ENCODE data around the gene APLF.
"Not testable (repeated sequence)": the region's sequence is repeated elsewhere in the genome, so short reads cannot be mapped to it uniquely, and the experiment has no call there.

The APLF gene

DNA sequence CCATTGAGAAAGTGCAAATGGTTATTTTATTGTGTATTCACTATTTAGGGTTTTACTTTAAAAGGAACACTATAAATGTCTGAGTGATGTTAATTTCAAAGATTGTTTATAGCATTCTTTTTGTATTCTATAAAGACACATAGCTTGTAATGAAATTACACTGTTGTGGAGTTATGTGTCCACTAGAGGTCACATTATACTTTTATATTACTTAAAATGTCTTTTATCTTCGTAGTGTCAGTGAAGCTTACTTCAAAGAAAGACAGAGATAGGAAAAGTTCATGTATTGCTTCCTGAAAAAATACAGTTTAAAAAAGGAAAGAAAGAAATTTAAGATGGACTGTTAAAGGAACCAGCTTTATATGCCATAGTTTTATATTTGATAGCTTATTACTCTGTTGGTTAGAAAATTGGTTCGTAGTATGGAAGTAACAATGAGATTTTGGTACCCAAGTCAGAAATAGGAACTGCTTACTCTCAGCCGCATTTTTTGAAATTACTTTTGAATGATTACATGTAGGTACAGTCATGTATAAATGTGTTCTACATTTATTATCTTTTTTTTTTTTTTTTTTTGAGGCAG lies 20.5 kb downstream of the APLF start:
- no peak for DNase-seq (ENCODE audit: extremely low read depth, low read depth)
- no peak overlapping the region for H3K4me3 ChIP-seq (replicated peaks; ENCODE audit: low read depth, low read length)
- TF ChIP-seq, protein P1, sequence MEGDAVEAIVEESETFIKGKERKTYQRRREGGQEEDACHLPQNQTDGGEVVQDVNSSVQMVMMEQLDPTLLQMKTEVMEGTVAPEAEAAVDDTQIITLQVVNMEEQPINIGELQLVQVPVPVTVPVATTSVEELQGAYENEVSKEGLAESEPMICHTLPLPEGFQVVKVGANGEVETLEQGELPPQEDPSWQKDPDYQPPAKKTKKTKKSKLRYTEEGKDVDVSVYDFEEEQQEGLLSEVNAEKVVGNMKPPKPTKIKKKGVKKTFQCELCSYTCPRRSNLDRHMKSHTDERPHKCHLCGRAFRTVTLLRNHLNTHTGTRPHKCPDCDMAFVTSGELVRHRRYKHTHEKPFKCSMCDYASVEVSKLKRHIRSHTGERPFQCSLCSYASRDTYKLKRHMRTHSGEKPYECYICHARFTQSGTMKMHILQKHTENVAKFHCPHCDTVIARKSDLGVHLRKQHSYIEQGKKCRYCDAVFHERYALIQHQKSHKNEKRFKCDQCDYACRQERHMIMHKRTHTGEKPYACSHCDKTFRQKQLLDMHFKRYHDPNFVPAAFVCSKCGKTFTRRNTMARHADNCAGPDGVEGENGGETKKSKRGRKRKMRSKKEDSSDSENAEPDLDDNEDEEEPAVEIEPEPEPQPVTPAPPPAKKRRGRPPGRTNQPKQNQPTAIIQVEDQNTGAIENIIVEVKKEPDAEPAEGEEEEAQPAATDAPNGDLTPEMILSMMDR (IDR thresholded peaks at IDR 0.05; ENCODE audit: low read depth, low read length, missing control alignments), result no peak

GRCh38 chr2:68488605-68489004 lies 21.2 kb downstream of the APLF start:
- not testable (repeated sequence) for DNase-seq (ENCODE audit: extremely low read depth, low read depth)

GRCh38 chr2:68489282-68489681 lies 21.9 kb downstream of the APLF start:
- DNase-seq (ENCODE audit: extremely low read depth, low read depth), result no peak
- TF ChIP-seq, protein P1 (IDR thresholded peaks at IDR 0.05; ENCODE audit: low read depth, low read length, missing control alignments), result no peak
- no peak overlapping the region for H3K4me3 ChIP-seq (replicated peaks; ENCODE audit: low read depth, low read length)

More at GRCh38 chr2:68488605-68489004, 21.2 kb downstream of the APLF start:
- not testable (repeated sequence) for H3K4me3 ChIP-seq (replicated peaks; ENCODE audit: low read depth, low read length)

DNA sequence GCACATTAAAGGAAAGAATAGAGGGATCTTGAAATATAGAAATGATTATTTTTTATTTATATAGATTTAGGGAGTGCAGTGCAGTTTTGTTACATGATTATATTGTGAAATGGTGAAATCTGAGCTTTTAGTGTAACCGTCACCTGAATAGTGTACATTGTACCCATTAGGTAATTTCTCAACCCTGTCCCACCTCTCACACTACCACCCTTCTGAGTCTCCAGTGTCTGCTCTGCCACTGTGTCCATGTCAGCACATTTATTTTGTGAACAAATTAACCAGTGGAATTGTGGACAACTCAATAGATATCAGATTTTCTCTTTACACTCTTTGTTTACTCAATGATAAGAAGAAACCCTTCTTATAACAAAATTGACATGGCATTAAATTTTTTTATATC lies 24.2 kb downstream of the APLF start:
- TF ChIP-seq, protein P1 (IDR thresholded peaks at IDR 0.05; ENCODE audit: low read depth, low read length, missing control alignments), result no peak
- no peak overlapping the region for H3K4me3 ChIP-seq (replicated peaks; ENCODE audit: low read depth, low read length)
- DNase-seq (ENCODE audit: extremely low read depth, low read depth), result no peak

- no peak for DNase-seq (ENCODE audit: extremely low read depth, low read depth)
- TF ChIP-seq, protein P1 (IDR thresholded peaks at IDR 0.05; ENCODE audit: low read depth, low read length, missing control alignments), result no peak
- H3K4me3 ChIP-seq (replicated peaks; ENCODE audit: low read depth, low read length), result no peak overlapping the region
Measured at GRCh38 chr2:68499133-68499532, 31.7 kb downstream of the APLF start.

DNA sequence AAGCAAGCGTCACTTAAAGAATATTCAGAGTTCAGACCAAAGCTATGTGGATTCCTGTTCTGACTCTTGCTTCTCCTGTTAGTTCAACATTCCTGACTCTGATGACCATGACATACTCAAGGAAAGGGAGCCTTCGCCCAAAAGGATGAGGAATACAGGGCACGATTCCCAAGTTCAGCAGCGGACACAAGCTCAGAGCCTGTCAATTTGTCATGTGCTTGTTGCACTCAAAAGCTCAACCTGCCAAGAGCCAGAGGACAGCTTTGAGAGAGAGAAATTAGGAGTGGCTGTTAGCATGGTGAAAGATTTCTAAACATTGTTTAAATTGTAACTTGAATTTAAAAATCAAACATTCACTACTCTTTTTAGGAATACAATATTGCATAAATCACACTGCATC lies 33.3 kb downstream of the APLF start:
- no peak overlapping the region for H3K4me3 ChIP-seq (replicated peaks; ENCODE audit: low read depth, low read length)
- TF ChIP-seq, protein P1 (IDR thresholded peaks at IDR 0.05; ENCODE audit: low read depth, low read length, missing control alignments), result no peak
- no peak for DNase-seq (ENCODE audit: extremely low read depth, low read depth)

- H3K4me3 ChIP-seq (replicated peaks; ENCODE audit: low read depth, low read length), result no peak overlapping the region
- TF ChIP-seq, protein P1 (IDR thresholded peaks at IDR 0.05; ENCODE audit: low read depth, low read length, missing control alignments), result no peak
- no peak for DNase-seq (ENCODE audit: extremely low read depth, low read depth)
Measured at GRCh38 chr2:68501768-68502167, 34.4 kb downstream of the APLF start.

Measured in HFF-Myc (cell line).